Neuronal stem cell (in vitro differentiated cells): ENCODE data around the gene SOX13.
A peak's percentile ranks its signal among the peaks of the same experiment; 100 is the strongest.

Experiments
- DNase-seq: peaks from one replicate; pipeline ENCODE4 v3.0.0-alpha.2; 2013; ENCODE audit warnings: low spot score
- H2AFZ ChIP-seq: one replicate; pipeline ENCODE4 v1.6.1; 2013; ENCODE audit warnings: mild to moderate bottlenecking, low read length, inconsistent platforms
- H2AK5ac ChIP-seq: 2 replicates; pipeline ENCODE4 v1.6.1; 2013; ENCODE audit warnings: low read depth, mild to moderate bottlenecking, inconsistent platforms, low read length, moderate library complexity, mixed read lengths
- H2BK120ac ChIP-seq: 2 replicates; pipeline ENCODE4 v1.6.1; 2013; ENCODE audit warnings: low read depth, mild to moderate bottlenecking, inconsistent platforms, low read length, moderate library complexity, mixed read lengths
- H2BK12ac ChIP-seq: one replicate; pipeline ENCODE4 v1.6.1; 2013; ENCODE audit warnings: low read length, inconsistent platforms
- H2BK15ac ChIP-seq: 2 replicates; pipeline ENCODE4 v1.6.1; 2013; ENCODE audit warnings: mild to moderate bottlenecking, low read length, inconsistent platforms, mixed read lengths
- H2BK5ac ChIP-seq: one replicate; pipeline ENCODE4 v1.6.1; 2013; ENCODE audit warnings: inconsistent platforms, mild to moderate bottlenecking, low read length, moderate library complexity
- H3K14ac ChIP-seq: one replicate; pipeline ENCODE4 v1.6.1; 2013; ENCODE audit warnings: low read length, inconsistent platforms
- H3K18ac ChIP-seq: 2 replicates; pipeline ENCODE4 v1.6.1; 2013; ENCODE audit warnings: low read length, inconsistent platforms
- H3K23ac ChIP-seq: 2 replicates; pipeline ENCODE4 v1.6.1; 2013; ENCODE audit warnings: low read depth, mild to moderate bottlenecking, mixed read lengths, low read length, inconsistent platforms; ENCODE audit not compliant: poor library complexity
- H3K27ac ChIP-seq: replicated peaks from 3 replicates; pipeline ENCODE4 v1.5.1; 2013; ENCODE audit warnings: low read length, inconsistent platforms
- H3K27me3 ChIP-seq, 3 experiments: 2 replicates each; pipeline ENCODE4 v1.6.1; 2013; ENCODE audit warnings: low read length in 3 of 3, mild to moderate bottlenecking in 2 of 3, inconsistent platforms in 1 of 3, low read depth in 1 of 3, mixed read lengths in 1 of 3, moderate library complexity in 1 of 3; ENCODE audit not compliant: control insufficient read depth in 3 of 3, insufficient read depth in 3 of 3
- H3K36me3 ChIP-seq, 2 donors: replicated peaks in 1 of 2; 2 replicates each; pipeline ENCODE4 v1.6.1; 2013; ENCODE audit warnings: low read length in 2 of 2; ENCODE audit not compliant: control insufficient read depth in 2 of 2, insufficient read depth in 2 of 2
- H3K4ac ChIP-seq: 2 replicates; pipeline ENCODE4 v1.6.1; 2013; ENCODE audit warnings: inconsistent platforms, mild to moderate bottlenecking, low read length, moderate library complexity
- H3K4me1 ChIP-seq, 2 donors: 1 replicate in 1 of 2; 2 replicates in 1 of 2; pipeline ENCODE4 v1.6.1; 2013; ENCODE audit warnings: low read length in 2 of 2, low read depth in 1 of 2; ENCODE audit not compliant: control insufficient read depth in 2 of 2, insufficient read depth in 1 of 2
- H3K4me2 ChIP-seq: one replicate; pipeline ENCODE4 v1.6.1; 2013; ENCODE audit warnings: mild to moderate bottlenecking, low read length, inconsistent platforms; ENCODE audit not compliant: insufficient read depth, poor library complexity, severe bottlenecking
- H3K4me3 ChIP-seq, 2 donors: 2 replicates each; pipeline ENCODE4 v1.5.1; 2013; ENCODE audit warnings: low read length in 2 of 2, mild to moderate bottlenecking in 2 of 2, inconsistent platforms in 1 of 2, moderate library complexity in 1 of 2
- H3K79me1 ChIP-seq: one replicate; pipeline ENCODE4 v1.6.1; 2013; ENCODE audit warnings: low read depth, mild to moderate bottlenecking, inconsistent platforms, low read length, moderate library complexity
- H3K9ac ChIP-seq: one replicate; pipeline ENCODE4 v1.6.1; 2013; ENCODE audit warnings: mild to moderate bottlenecking, low read depth, low read length, inconsistent platforms; ENCODE audit not compliant: poor library complexity
- H3K9me3 ChIP-seq, 2 donors: replicated peaks in 1 of 2; 2 replicates each; pipeline versions ENCODE3 to v1.6.1; 2013; ENCODE audit warnings: low read length in 2 of 2, mild to moderate bottlenecking in 2 of 2, inconsistent platforms in 1 of 2, low read depth in 1 of 2, mixed read lengths in 1 of 2, moderate library complexity in 1 of 2; ENCODE audit not compliant: control insufficient read depth in 2 of 2, insufficient read depth in 1 of 2
- H4K8ac ChIP-seq: one replicate; pipeline ENCODE4 v1.6.1; 2013; ENCODE audit warnings: low read depth, mild to moderate bottlenecking, inconsistent platforms, low read length, moderate library complexity
- H4K91ac ChIP-seq: one replicate; pipeline ENCODE4 v1.6.1; 2013; ENCODE audit warnings: low read length, low read depth, mild to moderate bottlenecking, inconsistent platforms; ENCODE audit not compliant: poor library complexity
- WGBS, 2 donors: extraction: QIAGEN DNeasy Blood & Tissue Kit; methylation state at CpG; one replicate each; pipeline ENCODE4 v1.1.7; 2013; ENCODE audit warnings: missing lambda C conversion rate in 2 of 2, mixed read lengths in 1 of 2; ENCODE audit not compliant: insufficient read length in 2 of 2, insufficient replicate concordance in 1 of 2; ENCODE audit errors: extremely low coverage in 2 of 2; 5-methylcytosine and 5-hydroxymethylcytosine counted together

SOX13 gene

DNA sequence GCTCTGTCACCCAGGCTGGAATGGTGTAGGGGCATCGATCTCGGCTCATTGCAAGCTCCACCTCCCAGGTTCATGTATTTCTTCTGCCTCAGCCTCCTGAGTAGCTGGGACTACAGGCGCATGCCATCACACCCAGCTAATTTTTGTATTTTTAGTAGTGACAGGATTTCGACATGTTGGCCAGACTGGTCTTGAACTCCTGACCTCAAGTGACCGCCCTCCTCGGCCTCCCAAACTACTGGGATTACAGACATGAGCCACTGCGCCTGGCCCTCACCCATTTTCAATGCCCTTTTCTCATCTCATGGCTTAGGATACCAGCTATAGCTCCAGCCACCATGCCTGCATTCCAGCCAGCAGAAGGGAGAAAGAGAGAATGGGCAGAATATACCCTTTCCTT is 12.9 kb upstream of the SOX13 start:
- Histone ChIP-seq H2BK12ac (no peak overlapping the region), H4K91ac (no peak overlapping the region), H3K4me3 (no peak overlapping the region), H3K27ac (no peak overlapping the region), H3K4ac (no peak overlapping the region), H3K9me3 (no peaks in the 10 kb centered on the region), H3K27me3 (no peaks in the 10 kb centered on the region), H2AFZ (no peak overlapping the region), H2BK15ac (no peak overlapping the region), H3K36me3 (no peaks in the 10 kb centered on the region), H2BK120ac (no peak overlapping the region), H3K4me2 (no peak overlapping the region), H3K18ac (no peak overlapping the region), H3K23ac (no peak overlapping the region), H3K4me1 (peaks cover 2 to 3% of the 10 kb centered on the region in 2 donors), H4K8ac (no peak overlapping the region), H3K14ac (no peak overlapping the region), H2BK5ac (no peak overlapping the region), H3K79me1 (no peaks in the 10 kb centered on the region), H3K9ac (no peak overlapping the region), H2AK5ac (no peak overlapping the region)
- whole genome bisulfite sequencing, 2 donors, result no CpG with 5 or more reads among the region's 7 CpGs
- no peak for DNase-seq

DNA sequence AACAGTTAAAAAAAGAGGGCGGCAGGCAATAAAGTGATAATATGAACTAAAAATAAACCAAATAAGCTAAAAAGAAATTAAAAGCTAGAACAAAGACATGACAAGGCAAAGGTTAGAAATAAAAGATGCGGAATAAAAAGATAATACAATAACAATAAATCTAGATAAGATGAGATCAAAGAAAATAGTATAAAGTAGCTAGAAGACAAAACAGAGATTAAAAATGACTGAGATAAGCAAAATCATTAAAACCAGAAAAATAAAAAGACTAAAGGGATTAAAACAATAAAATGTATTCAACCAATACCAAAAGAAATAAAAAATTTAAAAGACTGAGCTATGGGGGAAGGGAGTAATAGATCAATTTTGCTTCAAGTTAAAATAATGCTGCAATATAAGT is 10.8 kb upstream of the SOX13 start:
- Histone ChIP-seq H3K14ac (no peak overlapping the region), H4K91ac (no peak overlapping the region), H2BK5ac (no peak overlapping the region), H3K4ac (no peak overlapping the region), H2AFZ (no peak overlapping the region), H2AK5ac (no peak overlapping the region), H2BK15ac (no peak overlapping the region), H3K9ac (no peak overlapping the region), H3K36me3 (no peaks in the 10 kb centered on the region), H3K9me3 (no peaks in the 10 kb centered on the region), H3K4me2 (no peak overlapping the region), H2BK12ac (no peak overlapping the region), H3K4me1 (peaks cover 13% of the 10 kb centered on the region in 2 donors), H3K4me3 (no peak overlapping the region), H3K27ac (no peak overlapping the region), H3K23ac (no peak overlapping the region), H3K27me3 (no peaks in the 10 kb centered on the region), H3K18ac (no peak overlapping the region), H2BK120ac (no peak overlapping the region), H4K8ac (no peak overlapping the region), H3K79me1 (no peaks in the 10 kb centered on the region)
- no CpG with 5 or more reads among the region's 2 CpGs for WGBS, 2 donors
- DNase-seq, result no peak

DNA sequence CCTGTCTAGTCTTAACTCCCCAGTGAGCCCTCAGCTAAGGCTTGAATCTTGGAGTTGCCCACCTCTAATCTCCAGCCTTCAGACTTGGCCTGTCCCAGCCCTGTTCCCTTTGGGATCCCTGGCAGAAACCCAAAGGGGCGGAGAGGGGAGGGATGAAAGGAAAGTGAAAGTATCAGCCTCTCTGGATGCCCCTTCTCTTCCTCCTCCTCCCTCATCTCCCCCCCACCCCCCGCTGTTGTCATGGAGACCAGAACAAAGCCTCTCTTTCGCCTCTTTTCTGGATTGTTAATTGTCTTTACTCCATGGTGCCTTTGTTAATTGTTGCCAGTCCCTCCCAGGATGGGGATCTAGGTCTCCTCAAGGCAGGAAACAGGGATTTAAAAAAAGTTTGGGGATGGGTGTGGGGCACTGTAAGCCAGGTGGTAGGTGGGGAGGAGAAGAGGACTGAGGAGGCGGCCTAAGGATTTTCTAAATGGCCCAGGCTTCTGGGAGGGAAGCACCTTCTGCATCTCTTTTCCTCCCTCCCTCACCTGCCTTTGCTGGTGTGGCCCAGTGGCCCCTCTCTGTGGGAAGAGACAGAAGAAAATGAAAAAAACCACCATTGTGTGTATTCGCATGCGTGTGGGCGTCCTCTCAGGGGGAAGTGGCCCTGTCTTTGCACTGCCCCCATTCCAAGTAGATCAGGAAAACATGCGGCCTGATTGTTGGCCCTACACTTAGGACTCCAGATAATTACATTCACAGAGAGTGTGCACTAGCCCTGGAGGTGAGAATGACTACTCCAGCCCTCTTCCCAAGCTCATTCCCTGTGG is 7.5 kb upstream of the SOX13 start:
- H2AK5ac ChIP-seq, result peak overlapping the region; percentile 53
- no CpG with 5 or more reads among the region's 8 CpGs for WGBS, 2 donors
- H3K27ac ChIP-seq, result peak overlapping the region; percentile 61
- no peaks in the 10 kb centered on the region for H3K79me1 ChIP-seq
- no peak overlapping the region for H4K8ac ChIP-seq
- H3K4me1 ChIP-seq, result peaks cover 13% of the 10 kb centered on the region in 2 donors
- H2BK12ac ChIP-seq, result peak overlapping the region; percentile 5
- H4K91ac ChIP-seq, result no peak overlapping the region
- no peak overlapping the region for H3K9ac ChIP-seq
- H2BK120ac ChIP-seq, result no peak overlapping the region
- peak overlapping the region; percentile 94 for H2AFZ ChIP-seq
- H3K9me3 ChIP-seq, result no peaks in the 10 kb centered on the region
- no peak overlapping the region for H3K4me2 ChIP-seq
- H3K4ac ChIP-seq, result no peak overlapping the region
- H3K4me3 ChIP-seq, result peak overlapping the region in 1 of 2 donors; percentile 11
- peak; percentile 76 for DNase-seq
- H3K36me3 ChIP-seq, result no peaks in the 10 kb centered on the region
- no peaks in the 10 kb centered on the region for H3K27me3 ChIP-seq
- peak overlapping the region; percentile 86 for H3K18ac ChIP-seq
- no peak overlapping the region for H2BK15ac ChIP-seq
- H2BK5ac ChIP-seq, result peak overlapping the region; percentile 21
- no peak overlapping the region for H3K23ac ChIP-seq
- H3K14ac ChIP-seq, result no peak overlapping the region

DNA sequence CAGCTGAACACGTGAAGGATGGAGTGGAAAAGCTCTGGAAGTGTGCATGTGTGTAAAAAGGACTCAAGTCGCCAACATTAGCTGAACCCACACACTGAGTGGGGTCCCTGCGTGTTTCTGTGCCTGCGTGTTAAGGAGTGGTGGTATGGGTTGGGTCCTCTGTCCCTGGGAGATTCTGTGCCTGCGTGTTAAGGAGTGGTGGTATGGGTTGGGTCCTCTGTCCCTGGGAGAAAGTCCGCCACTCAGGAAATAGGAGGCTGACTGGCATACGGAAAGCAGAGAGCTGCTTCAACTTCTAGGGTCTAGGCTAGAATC is 7.0 kb upstream of the SOX13 start:
- Histone ChIP-seq H2BK120ac (no peak overlapping the region), H3K4me1 (peaks cover 13% of the 10 kb centered on the region in 2 donors), H3K4ac (no peak overlapping the region), H3K9me3 (no peaks in the 10 kb centered on the region), H3K27me3 (no peaks in the 10 kb centered on the region), H3K4me2 (no peak overlapping the region), H3K23ac (no peak overlapping the region), H3K79me1 (no peaks in the 10 kb centered on the region), H4K8ac (no peak overlapping the region), H2AK5ac (peak overlapping the region; percentile 53), H4K91ac (no peak overlapping the region), H2BK5ac (peak overlapping the region; percentile 21), H2AFZ (peak overlapping the region; percentile 94), H3K27ac (peak overlapping the region; percentile 61), H3K36me3 (no peaks in the 10 kb centered on the region), H3K4me3 (no peak overlapping the region), H3K14ac (no peak overlapping the region), H3K18ac (peak overlapping the region; percentile 86), H2BK12ac (peak overlapping the region; percentile 5), H2BK15ac (no peak overlapping the region), H3K9ac (no peak overlapping the region)
- WGBS, 2 donors, result no CpG with 5 or more reads among the region's 7 CpGs
- DNase-seq, result no peak
